NB4 (cell line): ENCODE data around the gene DAB2IP.

ENCODE experiments used
- TF ChIP-seq, protein P1 (sequence below): IDR thresholded peaks from one replicate; pipeline ENCODE4 v1.5.1; 2012; ENCODE audit warnings: low read depth, low read length
- TF ChIP-seq, protein P2 (sequence below): IDR thresholded peaks from 2 replicates; pipeline ENCODE4 v1.6.1; 2011; ENCODE audit warnings: low read depth, low read length

DNA sequence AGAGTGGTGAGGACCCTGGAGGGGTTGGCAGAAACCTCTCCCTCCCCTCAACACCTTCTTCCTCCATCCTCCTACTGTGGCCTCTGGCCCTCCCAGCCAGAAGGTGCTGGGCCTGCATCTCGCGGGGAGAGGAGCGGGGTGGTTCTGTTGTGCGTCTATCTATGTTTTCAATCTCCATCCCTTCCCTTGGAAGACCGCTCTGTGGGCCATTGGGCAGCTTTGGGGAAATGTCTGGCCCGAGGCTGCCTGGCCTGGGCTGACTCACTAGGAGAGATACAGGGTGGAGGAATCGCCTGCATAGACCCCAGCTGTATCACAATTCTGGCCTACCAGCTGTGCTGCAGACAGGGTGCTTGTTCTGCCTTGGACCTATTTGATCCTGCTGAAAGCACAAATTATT, 48.4 kb upstream of the DAB2IP start:
- TF ChIP-seq, protein P1, sequence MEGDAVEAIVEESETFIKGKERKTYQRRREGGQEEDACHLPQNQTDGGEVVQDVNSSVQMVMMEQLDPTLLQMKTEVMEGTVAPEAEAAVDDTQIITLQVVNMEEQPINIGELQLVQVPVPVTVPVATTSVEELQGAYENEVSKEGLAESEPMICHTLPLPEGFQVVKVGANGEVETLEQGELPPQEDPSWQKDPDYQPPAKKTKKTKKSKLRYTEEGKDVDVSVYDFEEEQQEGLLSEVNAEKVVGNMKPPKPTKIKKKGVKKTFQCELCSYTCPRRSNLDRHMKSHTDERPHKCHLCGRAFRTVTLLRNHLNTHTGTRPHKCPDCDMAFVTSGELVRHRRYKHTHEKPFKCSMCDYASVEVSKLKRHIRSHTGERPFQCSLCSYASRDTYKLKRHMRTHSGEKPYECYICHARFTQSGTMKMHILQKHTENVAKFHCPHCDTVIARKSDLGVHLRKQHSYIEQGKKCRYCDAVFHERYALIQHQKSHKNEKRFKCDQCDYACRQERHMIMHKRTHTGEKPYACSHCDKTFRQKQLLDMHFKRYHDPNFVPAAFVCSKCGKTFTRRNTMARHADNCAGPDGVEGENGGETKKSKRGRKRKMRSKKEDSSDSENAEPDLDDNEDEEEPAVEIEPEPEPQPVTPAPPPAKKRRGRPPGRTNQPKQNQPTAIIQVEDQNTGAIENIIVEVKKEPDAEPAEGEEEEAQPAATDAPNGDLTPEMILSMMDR: no peak
- TF ChIP-seq, protein P2, sequence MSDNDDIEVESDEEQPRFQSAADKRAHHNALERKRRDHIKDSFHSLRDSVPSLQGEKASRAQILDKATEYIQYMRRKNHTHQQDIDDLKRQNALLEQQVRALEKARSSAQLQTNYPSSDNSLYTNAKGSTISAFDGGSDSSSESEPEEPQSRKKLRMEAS: no peak
